GM21390 (cell line): ENCODE data around the gene SALL3.
"Not testable (repeated sequence)": the region's sequence is repeated elsewhere in the genome, so short reads cannot be mapped to it uniquely, and the experiment has no call there.

Experiments
- ATAC-seq: cut with Tn5 transposase; IDR thresholded peaks from one replicate; pipeline ENCODE4 v1.9.1; 2021; ENCODE audit not compliant: unreplicated experiment

The SALL3 gene

GRCh38 chr18:78979730-78980278 is at the start of gene SALL3:
SALL3 (plus strand) TSS chr18:78979818; CDS start chr18:78980275, 457 bp downstream.
- no peak for ATAC-seq

- ATAC-seq, result no peak
Observed at GRCh38 chr18:78932281-78932680, 47.3 kb upstream of the SALL3 start.

GRCh38 chr18:78934003-78934402 is 45.6 kb upstream of the SALL3 start:
- ATAC-seq, result no peak

- no peak for ATAC-seq
Observed at GRCh38 chr18:78934551-78935225, 44.9 kb upstream of the SALL3 start.

DNA sequence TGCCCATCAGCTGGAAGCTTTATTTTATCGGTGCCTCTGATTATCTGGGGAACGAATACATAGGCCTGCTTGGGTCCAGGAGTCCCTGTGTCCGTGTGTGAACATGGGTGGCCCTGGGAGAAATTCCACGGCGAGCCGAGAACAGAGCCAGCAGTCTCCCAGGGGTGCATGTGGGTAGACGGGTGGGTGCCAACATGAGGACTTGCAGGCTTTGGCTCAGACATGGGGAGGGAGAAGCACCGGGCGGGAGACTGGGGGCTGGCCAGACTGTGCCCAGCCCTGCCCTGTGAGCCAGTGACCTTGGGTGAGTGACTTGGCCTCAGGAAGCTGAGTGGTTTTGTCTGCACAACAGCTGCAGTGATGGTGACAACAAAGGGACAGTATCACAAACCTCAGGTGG is 44.2 kb upstream of the SALL3 start:
- no peak for ATAC-seq

DNA sequence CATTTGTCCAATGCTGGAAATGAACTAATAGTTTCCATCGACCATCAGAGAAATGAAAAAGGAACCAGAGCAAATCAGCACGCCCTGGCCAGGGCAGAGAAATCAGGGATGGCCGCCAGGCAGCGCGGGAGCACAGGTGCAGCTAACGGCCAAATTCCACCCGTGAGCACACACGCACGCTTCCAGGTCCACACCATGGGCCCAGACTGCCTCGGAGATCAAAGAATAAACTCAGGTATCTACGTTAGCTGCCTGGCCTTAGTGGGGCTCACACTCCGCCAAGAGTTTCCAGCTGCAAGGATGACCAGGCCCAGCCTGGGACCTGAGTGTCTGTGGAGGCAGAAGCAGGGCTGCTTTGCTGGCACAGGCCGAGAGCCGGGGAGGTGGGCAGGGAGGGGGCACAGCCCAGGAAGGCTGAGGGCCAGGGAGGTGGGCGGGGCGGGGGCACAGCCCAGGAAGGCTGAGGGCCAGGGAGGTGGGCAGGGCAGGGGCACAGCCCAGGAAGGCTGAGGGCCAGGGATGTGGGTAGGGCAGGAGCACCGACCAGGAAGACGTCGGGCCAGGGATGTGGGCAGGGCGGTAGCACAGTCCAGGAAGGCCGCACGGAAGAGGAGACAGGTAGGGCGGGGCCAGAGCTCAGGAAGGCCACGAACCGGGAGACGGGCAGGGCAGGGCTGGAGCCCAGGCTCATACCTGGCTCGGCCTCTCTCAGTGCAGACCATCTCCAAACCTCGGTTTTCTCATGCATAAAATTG is 43.2 kb upstream of the SALL3 start:
- no peak for ATAC-seq

DNA sequence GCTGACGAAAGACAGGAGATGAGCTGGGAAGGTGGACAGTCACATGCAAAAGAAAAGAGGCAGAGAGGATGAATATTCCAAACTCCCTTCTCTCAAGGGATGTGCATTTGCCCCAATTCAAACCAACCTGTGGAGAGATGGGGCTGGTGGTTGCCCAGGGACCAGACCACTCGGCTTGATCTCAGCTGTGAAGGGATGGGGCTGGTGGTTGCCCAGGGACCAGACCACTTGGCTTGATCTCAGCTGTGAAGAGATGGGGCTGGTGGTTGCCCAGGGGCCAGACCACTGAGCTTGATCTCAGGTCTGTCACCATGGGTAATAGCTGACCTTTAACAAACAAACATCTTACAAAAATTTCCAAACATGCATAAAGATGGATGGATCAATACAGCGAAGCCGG is 42.5 kb upstream of the SALL3 start:
- ATAC-seq, result no peak

- ATAC-seq, result no peak
Observed at GRCh38 chr18:78939105-78939504, 40.5 kb upstream of the SALL3 start.

- no peak for ATAC-seq
Observed at GRCh38 chr18:78939734-78940494, 39.7 kb upstream of the SALL3 start.

- not testable (repeated sequence) for ATAC-seq
Observed at GRCh38 chr18:78942236-78942635, 37.4 kb upstream of the SALL3 start.

DNA sequence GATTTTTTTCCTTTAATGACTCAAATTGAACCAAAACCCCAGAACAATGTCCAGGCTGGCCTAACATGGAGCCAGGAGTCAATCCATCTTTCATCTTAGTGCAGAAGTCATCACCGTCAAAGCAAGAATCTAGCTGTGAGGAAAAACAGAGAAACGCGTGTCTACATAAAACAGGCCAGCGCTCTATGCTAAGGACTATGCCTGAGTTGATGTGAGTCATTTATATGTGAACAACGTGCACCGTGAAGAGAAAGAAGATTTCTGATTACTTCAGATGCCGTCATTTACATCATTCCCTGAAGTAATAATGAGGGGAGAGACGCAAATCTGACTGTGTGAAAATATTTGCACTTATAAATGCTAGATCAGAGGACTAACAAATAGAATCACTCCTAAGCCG is 34.0 kb upstream of the SALL3 start:
- no peak for ATAC-seq

GRCh38 chr18:78947291-78947690 is 32.3 kb upstream of the SALL3 start:
- ATAC-seq, result no peak

GRCh38 chr18:78948221-78948620 is 31.4 kb upstream of the SALL3 start:
- ATAC-seq, result no peak

DNA sequence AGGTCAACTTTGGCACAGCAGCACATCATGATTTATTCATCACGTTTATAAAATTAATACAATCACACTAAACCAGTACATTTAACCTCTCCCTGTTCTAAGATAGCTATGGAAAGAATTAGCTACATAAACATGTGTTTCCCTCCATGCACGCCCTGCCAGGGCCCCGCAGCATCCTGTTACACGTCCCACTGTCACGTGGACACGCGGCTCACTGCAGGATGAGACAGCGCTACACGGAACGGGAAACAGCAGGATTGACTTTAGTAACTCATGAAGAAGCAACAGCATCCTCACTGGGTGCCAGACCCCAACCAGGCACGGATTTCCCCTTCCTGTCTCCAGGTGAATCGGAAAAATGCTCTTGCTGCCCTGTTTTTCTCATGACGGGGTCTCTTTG is 30.9 kb upstream of the SALL3 start:
- ATAC-seq, result no peak

DNA sequence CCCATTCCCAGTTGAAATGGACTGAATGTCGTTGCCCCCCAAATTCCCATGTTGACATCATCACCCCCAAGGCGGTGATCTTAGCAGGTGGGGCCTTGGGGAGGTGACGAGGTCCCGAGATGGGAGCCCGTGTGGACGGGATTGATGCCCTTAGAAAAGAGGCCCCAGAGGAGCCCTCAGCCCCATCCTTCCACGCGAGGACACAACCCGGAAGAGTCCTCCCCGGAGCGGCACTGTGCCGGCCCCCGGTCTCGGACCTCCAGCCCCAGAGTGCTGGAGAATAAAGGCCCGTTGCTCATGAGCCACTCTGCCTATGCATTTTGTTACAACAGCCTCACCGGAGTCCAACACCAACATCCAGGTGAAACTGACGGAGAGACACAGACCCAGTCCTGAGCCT is 30.4 kb upstream of the SALL3 start:
- ATAC-seq, result no peak

GRCh38 chr18:78950386-78950785 is 29.2 kb upstream of the SALL3 start:
- ATAC-seq, result no peak

- ATAC-seq, result no peak
Observed at GRCh38 chr18:78953566-78953965, 26.1 kb upstream of the SALL3 start.

GRCh38 chr18:78955051-78955450 is 24.6 kb upstream of the SALL3 start:
- no peak for ATAC-seq

GRCh38 chr18:78957140-78957539 is 22.5 kb upstream of the SALL3 start:
- no peak for ATAC-seq

DNA sequence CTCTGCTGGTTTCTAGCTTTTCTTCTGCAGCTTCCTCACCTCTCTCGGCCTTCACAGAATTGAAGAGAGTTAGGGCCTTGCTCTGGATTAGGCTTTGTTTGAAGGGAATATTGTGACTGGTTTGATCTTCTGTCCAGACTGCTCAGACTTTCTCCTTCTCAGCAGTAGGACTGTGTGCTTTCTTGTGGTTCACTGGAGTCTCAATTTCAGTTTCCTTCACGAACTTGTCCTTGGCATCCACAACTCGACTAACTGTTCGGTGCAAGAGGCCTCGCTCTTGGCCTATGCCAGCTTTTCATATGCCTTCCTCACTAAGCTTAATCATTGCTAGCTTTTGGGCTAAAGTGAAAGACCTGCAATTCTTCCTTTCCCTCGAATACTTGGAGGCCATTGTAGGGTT is 18.9 kb upstream of the SALL3 start:
- ATAC-seq, result no peak

DNA sequence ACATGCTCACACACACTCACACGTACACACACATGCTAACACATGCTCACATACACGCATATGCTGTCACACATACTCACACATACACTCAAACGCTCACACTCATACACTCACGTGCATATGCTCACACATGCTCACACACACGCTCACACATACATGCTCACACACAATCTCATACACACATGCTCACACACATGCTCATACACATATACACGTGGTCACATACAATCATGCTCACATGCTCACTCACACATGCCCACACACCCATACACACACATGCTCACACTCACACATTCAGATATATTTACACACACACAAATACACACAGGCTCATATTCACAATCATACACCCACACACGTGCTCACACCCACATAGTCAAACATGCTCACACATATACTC is 17.5 kb upstream of the SALL3 start:
- no peak for ATAC-seq

DNA sequence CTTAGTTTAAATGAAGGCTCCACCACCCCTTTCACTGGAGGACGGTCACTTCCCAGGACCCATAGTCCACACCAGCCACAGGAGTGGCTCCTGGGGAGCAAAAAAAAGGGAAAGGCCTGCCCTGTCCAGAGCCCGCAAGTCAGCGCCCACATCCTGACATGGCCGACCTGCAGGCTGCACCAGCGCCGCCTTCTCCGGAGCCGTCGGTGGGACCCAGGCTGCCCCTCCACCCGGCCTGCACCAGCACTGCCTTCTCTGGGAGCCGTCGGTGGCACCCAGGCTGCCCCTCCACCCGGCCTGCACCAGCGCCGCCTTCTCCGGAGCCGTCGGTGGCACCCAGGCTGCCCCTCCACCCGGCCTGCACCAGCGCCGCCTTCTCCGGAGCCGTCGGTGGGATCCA is 14.9 kb upstream of the SALL3 start:
- not testable (repeated sequence) for ATAC-seq
